Pancreas (tissue), 10 donors: ENCODE results near the gene DAB2IP. TPM values are rescaled to one million over a fixed set of nuclear protein-coding genes. Genes with fewer than 3 reads are reported as not detected.

ENCODE experiments used
- ATAC-seq, 4 donors: fragments of 200-7000 bp; cut with Tn5 transposase; one replicate each; pipeline versions ENCODE4 v1.8.0 to v1.9.1; 2020; ENCODE audit warnings: mild to moderate bottlenecking in 4 of 4, moderate library complexity in 4 of 4
- DNase-seq, 6 donors: peaks; one replicate each; pipeline ENCODE4 v3.0.0-alpha.2; 2020
- FAIRE-seq: peaks from 2 replicates; lab custom pipeline; 2012; peaks lifted over from hg19 to GRCh38; lab: Jason Lieb, UNC
- H3K27ac ChIP-seq, 4 donors: fragments of 200-600 bp; sonication (generic); 1 replicate in 3 of 4; 2 replicates in 1 of 4; pipeline versions ENCODE4 v1.5.0 to v1.8.0; 2020
- H3K27me3 ChIP-seq, 4 donors: fragments of 200-600 bp; one replicate each; pipeline ENCODE4 v1.8.0; 2021
- H3K36me3 ChIP-seq, 3 donors: fragments of 200-600 bp; sonication (generic) in 1 of 3; one replicate each; pipeline versions ENCODE4 v1.5.0 to v1.8.0; 2020 to 2021
- H3K4me1 ChIP-seq, 3 donors: fragments of 200-600 bp; one replicate each; pipeline ENCODE4 v1.8.0; 2021
- H3K4me3 ChIP-seq, 4 donors: fragments of 200-600 bp; sonication (generic) in 2 of 4; one replicate each; pipeline versions ENCODE4 v1.5.0 to v1.8.0; 2020 to 2021
- H3K9me3 ChIP-seq, 4 donors: fragments of 200-600 bp; one replicate each; pipeline ENCODE4 v1.8.0; 2021
- WGBS, 2 donors: extraction: QIAGEN DNeasy Blood & Tissue Kit; methylation state at CpG; one replicate each; pipeline ENCODE4 v1.1.7; 2013; 5-methylcytosine and 5-hydroxymethylcytosine counted together
- intact Hi-C, 3 donors: fragments of 100-400 bp; cut with DNase I; formaldehyde crosslinking; loops; one replicate each; pipeline versions ENCODE4 v1.11.1 to v1.14.2; 2022
- polyA plus RNA-seq, 2 donors: library from polyadenylated mRNA; stranded (reverse); fragments of 200-250 nt; gene quantifications; one replicate each; pipeline ENCODE4 v1.2.3, GENCODE V29; 2013
- total RNA-seq, 6 donors: library from RNA; stranded (reverse); fragmentation: NEBNext Ultra II Directional in 4 of 6; extraction: Animal tissue kit (Norgen Biotek cat#: 25700) in 4 of 6; gene quantifications; one replicate each; pipeline versions ENCODE4 v1.2.1 to v1.2.4, GENCODE V29; 2021 to 2023
- TF ChIP-seq, protein P1 (sequence below), 4 donors: fragments of 200-600 bp; sonication (generic) in 3 of 4; IDR thresholded peaks; one replicate each; pipeline versions ENCODE4 v1.5.0 to v1.8.0; 2021; ENCODE audit warnings: antibody characterized with exemption in 4 of 4
- donor health status: healthy with polysubstance abuse.
- donor health status: DM: no; HTN: no; CAD: no; lungs with moderate emphysema.
- donor health status: DM: no; HTN: no; CAD: no.
- donor health status: control.
- donor health status: control.
- donor health status: Bipolar disorder and iron deficiency.
- donor health status: DM: yes; HTN: yes; CAD: no.
- donor health status: DM: no; HTN: no; CAD: no.
- donor health status: DM: no; HTN: no; CAD: no.
- donor health status: DM: yes; HTN: yes; CAD: no.

The DAB2IP gene
- total and polyA plus RNA-seq, 8 donors: 14.7 to 52.1 (median 25.3) TPM

DNA sequence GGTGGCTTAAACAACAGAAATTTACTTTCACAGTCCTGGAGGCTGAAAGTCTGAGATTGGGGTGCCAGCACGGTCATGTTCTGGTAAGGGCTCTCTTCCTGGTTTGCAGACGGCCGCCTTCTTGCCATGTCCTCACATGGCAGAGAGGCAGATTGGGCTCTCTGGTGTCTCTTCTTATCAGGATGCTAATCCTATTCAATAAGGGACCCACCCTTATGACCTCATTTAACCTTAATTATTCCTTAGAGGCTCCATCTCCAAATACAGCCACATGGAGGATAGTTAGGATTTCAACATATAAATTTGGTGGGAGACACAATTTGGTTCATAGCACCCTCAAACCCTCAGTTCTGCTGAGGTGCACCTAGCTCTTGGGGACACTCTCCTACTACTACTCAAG lies 180.4 kb downstream of the DAB2IP start:
- Histone ChIP-seq H3K4me1 (no peaks in the 10 kb centered on the region), H3K27me3 (no peaks in the 10 kb centered on the region), H3K36me3 (no peaks in the 10 kb centered on the region), H3K4me3 (no peak overlapping the region), H3K9me3 (no peaks in the 10 kb centered on the region), H3K27ac (no peak overlapping the region)
- no peak for FAIRE-seq
- WGBS, 2 donors: 97 to 99% methylated on average over 3 of the region's 3 CpGs
- TF ChIP-seq, protein P1, sequence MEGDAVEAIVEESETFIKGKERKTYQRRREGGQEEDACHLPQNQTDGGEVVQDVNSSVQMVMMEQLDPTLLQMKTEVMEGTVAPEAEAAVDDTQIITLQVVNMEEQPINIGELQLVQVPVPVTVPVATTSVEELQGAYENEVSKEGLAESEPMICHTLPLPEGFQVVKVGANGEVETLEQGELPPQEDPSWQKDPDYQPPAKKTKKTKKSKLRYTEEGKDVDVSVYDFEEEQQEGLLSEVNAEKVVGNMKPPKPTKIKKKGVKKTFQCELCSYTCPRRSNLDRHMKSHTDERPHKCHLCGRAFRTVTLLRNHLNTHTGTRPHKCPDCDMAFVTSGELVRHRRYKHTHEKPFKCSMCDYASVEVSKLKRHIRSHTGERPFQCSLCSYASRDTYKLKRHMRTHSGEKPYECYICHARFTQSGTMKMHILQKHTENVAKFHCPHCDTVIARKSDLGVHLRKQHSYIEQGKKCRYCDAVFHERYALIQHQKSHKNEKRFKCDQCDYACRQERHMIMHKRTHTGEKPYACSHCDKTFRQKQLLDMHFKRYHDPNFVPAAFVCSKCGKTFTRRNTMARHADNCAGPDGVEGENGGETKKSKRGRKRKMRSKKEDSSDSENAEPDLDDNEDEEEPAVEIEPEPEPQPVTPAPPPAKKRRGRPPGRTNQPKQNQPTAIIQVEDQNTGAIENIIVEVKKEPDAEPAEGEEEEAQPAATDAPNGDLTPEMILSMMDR (IDR thresholded peaks at IDR 0.05): no peak
- ATAC-seq: no peak
- no peak for DNase-seq
- intact Hi-C loops: no loop called here

DNA sequence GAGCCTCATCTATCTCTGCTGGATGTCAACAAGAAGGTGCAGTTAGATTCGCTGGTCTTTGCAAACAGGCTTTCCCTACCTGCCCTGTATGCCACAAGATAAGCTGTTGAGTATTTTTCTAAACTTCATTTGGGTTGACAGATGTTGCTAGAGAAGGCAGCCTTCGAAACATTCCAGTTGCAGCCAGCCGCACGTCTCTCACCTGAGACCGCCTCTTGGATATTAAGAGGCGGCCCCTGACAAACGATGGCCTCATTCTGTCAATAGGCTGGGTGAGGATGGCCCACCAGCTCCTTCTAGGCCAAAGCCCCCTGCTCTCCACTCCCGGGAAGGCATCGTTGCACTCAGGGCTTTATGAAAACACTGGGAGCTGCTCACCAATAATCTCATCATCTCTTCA lies 181.6 kb downstream of the DAB2IP start:
- intact Hi-C loops: no loop called here
- WGBS, 2 donors: 88 to 92% methylated on average over 9 of the region's 9 CpGs
- TF ChIP-seq, protein P1 (IDR thresholded peaks at IDR 0.05): no peak
- DNase-seq: no peak
- H3K27me3 ChIP-seq: no peaks in the 10 kb centered on the region
- FAIRE-seq: no peak
- H3K36me3 ChIP-seq: no peaks in the 10 kb centered on the region
- no peak overlapping the region for H3K27ac ChIP-seq
- H3K4me1 ChIP-seq: no peaks in the 10 kb centered on the region
- no peaks in the 10 kb centered on the region for H3K9me3 ChIP-seq
- no peak for ATAC-seq
- no peak overlapping the region for H3K4me3 ChIP-seq

Other genes starting within 250 kb of the DAB2IP start
- 1 to 10 TPM in 3 of 6 donors, under 1 TPM in 3; 0.14 to 3.6 (median 0.87) TPM for gene GGTA1, start 151.8 kb upstream of the DAB2IP start, total RNA-seq
- gene GGTA1, start 151.8 kb upstream of the DAB2IP start, polyA plus RNA-seq: 1 to 10 TPM; 1.6 to 2.7 TPM